G401.6 (cell line): ENCODE measurements around the gene RAB19.
"Not testable (repeated sequence)": the region's sequence is repeated elsewhere in the genome, so short reads cannot be mapped to it uniquely, and the experiment has no call there.

Experiments
- FAIRE-seq: peaks from 2 replicates; lab custom pipeline; 2012; peaks lifted over from hg19 to GRCh38; lab: Jason Lieb, UNC

Gene RAB19

GRCh38 chr7:140402178-140402835 is 1.6 kb upstream of the RAB19 start:
- no peak for FAIRE-seq

- FAIRE-seq: no peak
Measured at GRCh38 chr7:140404565-140405065, 757 bp downstream of the RAB19 start.

GRCh38 chr7:140415361-140415760 is 11.5 kb downstream of the RAB19 start:
- FAIRE-seq: no peak

DNA sequence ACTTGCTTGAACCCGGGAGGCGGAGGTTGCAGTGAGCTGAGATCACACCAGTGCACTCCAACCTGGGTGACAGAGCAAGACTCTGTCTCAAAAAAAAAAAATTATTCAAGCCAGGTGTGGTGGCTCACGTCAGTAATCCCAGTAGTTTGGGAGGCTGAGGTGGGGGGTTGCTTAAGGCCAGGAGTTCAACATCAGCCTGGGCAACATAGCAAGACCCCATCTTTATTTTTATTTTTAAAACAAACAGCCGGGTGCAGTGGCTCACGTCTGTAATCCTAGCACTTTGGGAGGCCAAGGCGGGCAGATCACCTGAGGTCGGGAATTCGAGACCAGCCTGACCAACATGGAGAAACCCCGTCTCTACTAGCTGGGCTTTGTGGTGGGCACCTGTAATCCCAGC is 12.0 kb downstream of the RAB19 start:
- FAIRE-seq: not testable (repeated sequence)

DNA sequence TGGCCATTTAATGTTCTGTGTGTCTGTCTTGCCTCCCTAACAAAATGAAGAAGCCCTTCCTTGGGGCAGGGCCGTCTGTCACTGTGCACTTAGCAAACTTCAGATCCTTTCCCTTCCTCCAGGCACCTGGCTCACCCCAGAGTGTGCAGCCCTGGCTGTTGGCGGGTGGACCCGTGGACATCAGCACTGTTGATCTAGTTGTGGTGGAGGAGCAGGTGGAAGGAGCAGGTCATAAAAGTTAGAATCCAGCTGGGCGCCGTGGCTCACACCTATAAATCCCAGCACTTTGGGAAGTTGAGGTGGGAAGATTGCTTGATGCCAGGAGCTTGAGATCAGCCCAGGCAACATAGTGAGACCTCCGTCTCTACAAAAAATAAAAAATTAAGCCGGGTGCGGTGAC is 12.7 kb downstream of the RAB19 start:
- no peak for FAIRE-seq

- FAIRE-seq: no peak
Measured at GRCh38 chr7:140417456-140418155, 13.7 kb downstream of the RAB19 start.

DNA sequence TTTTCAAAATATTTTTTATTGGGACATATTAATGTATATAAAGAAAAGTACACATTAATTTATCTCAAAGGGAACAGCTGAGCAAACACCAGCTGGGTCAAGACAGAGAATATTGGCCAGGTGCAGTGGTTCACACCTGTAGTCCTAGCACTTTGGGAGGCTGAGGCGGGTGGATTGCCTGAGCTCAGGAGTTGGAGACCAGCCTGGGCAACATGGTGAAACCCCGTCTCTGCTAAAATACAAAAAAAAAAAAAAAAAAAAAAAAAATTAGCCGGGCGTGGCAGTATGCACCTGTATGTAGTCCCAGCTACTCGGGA is 14.3 kb downstream of the RAB19 start:
- FAIRE-seq: not testable (repeated sequence)

DNA sequence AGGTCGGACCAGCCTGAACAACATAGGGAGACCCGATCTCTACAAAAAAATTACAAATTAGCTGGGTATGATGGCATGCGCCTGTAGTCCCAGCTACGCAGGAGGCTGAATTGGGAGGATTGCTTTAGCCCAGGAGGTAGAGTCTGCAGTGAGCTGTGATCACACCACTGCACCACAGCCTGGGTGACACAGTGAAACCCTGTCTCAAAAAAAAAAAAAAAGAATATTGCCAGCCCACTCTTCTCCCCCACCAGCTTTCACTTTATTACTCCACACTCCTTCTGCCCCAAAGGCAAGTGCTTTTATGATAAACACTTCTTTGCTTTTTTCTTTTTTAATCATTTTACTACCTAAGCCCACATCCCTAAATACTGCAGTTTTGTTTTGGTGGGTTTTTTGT is 14.8 kb downstream of the RAB19 start:
- no peak for FAIRE-seq

DNA sequence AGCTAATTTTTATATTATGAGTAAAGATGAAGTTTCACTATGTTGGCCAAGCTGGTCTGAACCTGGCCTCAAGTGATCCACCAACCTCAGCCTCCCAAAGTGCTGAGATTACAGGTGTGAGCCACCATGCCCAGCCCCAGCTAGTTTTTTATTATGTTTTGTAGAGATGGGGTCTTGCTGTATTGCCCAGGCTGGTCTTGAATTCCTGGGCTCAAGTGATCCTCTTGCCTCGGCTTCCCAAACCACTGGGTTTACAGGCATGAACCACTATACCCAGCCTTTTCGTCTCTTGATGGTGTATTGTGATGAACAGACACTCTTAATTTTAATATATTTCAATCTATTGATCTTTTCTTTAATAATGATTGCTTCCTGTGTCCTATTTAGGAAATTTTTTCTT is 17.7 kb downstream of the RAB19 start:
- no peak for FAIRE-seq

DNA sequence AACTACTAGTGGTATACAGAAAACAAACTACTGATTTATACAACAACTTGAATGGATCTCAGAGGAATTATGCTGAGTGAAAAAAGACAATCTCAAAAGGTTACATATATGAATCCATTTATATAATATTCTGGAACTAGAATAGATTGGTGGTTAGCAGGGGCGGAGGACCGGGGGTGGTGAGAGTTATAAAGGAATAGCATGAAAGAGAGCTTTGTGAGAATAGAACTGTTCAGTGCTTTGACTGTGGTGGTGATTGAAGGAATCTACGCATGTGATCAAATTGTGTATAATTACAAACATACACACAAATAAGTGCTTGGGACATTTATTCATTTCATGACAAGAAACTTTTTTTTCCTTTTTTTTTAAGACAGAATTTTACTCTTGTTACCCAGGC is 19.6 kb downstream of the RAB19 start:
- FAIRE-seq: no peak

- FAIRE-seq: no peak
Measured at GRCh38 chr7:140425718-140426117, 21.9 kb downstream of the RAB19 start.

DNA sequence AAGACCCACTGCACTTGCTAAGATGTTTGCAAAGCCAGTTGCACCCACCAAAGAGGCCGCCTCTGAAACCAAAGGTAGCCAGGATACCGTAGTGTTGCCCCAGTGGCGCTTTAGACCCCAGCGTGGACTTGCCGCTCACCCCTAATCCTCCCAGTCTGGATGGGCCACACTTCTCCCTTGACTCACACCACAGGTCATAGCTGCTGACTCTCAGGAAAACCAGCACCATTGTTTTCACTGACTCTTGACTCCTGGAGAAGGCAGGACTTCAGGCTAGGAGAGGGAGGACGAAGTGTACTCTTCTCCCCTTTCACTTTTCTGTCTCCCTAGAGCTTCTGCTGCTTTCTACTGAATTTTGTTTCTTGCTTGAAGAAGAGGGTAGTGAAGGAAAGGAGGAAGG is 22.3 kb downstream of the RAB19 start:
- FAIRE-seq: no peak

- no peak for FAIRE-seq
Measured at GRCh38 chr7:140433396-140433795, 29.5 kb downstream of the RAB19 start.

GRCh38 chr7:140435252-140435895 is 31.5 kb downstream of the RAB19 start:
- FAIRE-seq: no peak

GRCh38 chr7:140439359-140439758 is 35.5 kb downstream of the RAB19 start:
- no peak for FAIRE-seq

GRCh38 chr7:140440593-140440992 is 36.7 kb downstream of the RAB19 start:
- FAIRE-seq: no peak

DNA sequence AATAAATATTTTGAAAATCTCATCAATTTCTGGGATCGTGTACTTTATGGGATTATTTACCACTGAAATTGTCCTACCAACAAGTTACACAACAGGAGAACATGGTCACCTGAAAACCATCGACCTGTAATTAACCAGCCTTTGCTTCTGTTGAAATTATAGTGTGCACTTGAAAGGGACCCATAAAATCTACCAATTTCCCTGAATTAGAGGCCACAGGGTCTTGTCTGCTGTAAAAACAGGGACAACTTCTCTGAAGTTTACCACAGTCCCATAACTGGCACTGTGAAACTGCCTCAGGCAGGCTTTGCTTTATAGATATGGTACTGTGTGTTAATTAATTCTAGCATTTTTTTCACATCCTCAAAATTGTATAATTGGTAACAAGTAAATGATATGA is 37.7 kb downstream of the RAB19 start:
- FAIRE-seq: no peak

DNA sequence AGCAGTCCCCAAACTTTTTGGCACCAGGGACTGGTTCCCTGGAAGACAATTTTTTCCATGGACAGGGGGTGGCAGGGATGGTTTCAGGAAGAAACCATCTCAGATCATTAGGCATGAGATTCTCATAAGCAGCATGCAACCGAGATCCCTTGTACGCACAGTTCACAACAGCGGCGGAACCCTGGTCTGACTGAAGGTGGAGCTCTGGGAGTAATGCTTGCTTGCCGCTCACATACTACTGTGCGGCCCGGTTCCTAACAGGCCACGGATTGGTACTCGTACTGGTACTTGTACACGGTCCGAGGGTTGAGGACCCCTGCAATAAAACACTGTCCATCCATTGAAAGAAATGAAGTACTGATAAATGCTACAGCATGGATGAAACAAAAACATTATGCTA is 42.6 kb downstream of the RAB19 start:
- no peak for FAIRE-seq

DNA sequence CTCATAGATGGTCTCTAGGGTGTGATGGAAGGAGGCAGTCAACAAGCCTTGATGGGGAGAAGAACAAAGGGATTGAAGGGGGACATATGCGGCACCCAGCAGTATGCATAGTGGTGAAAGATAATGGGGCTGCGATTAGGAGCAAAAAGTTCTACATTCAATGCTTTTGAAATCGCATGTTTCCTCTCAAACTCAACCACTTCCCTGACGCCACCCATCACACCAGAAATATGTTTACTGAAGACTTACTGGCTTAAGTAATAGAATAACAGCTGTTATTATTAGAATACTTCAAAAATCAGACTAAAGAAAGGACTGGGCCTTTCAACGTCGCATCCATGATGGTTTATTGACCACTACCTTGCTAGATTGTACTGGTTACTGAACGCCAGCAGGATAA is 44.0 kb downstream of the RAB19 start:
- FAIRE-seq: no peak

DNA sequence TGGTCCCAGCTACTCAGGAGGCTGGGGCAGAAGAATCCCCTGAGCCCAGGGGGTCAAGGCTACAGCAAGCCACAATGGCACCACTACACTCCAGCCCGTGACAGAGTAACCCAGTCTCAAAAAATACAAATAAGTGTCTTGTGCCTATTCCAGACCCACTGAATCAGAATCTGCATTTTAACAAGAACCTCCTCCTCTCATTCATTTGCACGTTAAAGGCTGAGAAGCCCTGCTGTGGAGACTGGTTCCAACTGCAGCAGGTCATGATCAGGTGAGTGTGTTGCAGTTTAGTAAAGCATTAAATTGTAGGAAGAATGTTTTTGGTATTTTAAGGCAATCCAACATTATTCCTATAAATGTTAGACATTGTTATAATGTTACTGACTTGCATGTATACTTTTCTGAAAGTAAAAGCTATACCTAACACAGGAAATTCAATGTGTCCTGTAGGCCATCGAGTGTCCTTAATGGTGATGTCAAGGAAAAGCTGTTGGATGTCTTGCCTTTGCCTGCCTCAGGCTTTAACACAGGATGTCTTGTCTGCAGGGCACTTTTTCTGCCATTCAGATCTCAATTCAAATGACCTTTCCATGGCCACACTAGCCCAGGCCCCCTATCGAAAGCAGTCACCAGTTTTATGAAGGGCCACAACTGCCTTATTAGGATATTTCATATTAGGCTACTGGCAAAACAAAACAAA is 45.1 kb downstream of the RAB19 start:
- FAIRE-seq: no peak

DNA sequence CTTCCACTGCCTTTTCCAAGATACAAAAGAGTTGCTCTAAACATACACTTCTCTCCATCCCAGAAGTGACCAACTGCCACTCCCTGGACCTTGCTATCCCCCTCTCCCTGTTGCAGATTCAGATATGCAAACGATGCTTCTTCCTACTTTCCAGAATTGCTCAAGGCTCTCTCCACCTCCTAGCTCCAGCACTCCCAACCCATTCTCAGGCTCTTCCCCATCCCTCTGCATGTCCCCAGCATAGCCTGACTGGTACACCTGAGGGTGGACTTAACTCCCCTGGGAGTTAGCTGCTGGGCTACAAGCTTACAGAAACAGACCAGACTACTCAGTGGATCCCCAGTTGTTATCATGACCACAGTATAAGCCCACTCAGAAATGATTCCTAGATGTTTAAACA is 47.9 kb downstream of the RAB19 start:
- FAIRE-seq: no peak

DNA sequence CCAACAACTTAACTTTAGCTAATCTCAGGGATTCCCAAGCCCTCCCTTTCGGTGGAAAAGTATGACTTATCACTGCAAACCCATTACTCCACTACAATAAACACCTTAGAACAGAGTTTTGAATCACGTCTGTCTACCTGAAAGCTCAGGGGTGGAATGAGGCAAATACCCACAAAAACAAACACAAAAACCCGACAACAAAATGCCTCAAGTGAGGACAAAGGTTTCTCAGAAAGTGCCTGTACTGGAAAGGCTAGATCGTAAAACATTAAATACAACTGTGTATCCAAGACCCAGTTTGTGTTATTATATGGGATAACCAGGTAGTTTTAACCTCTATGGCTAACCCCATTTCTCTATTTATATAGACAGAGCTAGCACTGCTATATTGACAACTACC is 49.4 kb downstream of the RAB19 start:
- FAIRE-seq: no peak
